Measurements from ENCODE around the gene ATP13A1. TPM values are rescaled to one million over a fixed set of nuclear protein-coding genes. Genes with fewer than 3 reads are reported as not detected.

The ATP13A1 gene
- total and polyA plus RNA-seq, 2 donors (not counting 3 experiments of a cell fraction or from before 2014, with no cell fraction given) = 36.9 to 48.7 TPM

DNA sequence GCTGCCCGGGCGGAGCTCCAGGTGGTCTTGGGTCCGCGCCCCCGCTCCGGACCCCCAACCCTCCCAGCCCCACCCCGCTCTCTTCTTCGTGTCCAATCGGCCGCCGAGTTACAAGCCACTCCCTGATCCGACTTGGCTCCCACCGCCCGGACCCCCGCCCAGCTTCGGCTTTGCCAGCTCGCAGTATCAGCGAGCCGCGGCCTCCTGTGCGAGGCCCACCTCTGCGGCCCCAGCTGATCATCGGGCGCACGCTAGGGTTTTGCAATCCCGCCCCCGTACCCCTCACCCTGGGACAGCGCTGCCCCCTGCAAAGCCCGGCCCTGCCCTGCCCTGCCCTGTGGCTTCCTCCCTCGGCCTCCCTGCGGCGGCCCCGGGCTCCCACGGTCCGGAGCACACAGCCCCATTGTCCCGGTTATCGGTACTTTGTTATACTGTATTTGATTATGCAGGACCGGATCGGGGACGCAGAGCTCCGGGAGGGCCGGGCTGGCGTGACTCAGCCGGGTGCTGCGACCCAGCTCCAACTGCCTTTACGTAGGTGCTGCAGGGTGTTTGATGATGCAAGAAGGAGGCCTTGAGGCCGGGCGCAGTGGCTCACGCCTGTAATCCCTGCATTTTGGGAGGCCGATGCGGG lies 34.9 kb downstream of the ATP13A1 start:
- DNase-seq (ENCODE audit: low read depth, low spot score) = no peak
- H3K9me1 ChIP-seq (replicated peaks; ENCODE audit: control insufficient read depth, extremely low read depth, insufficient read depth, low read length) = no peaks in the 10 kb centered on the region
- dilution Hi-C loops (cut with MboI; ENCODE audit: extremely low pct_ligation_motif_present, low sequenced_read_pairs) (no loop called here), intact Hi-C loops (cut with micrococcal nuclease) (no loop called here)
- no peak for FAIRE-seq
- no peak overlapping the region for H3K27ac ChIP-seq (ENCODE audit: insufficient read depth, low read depth, low read length)
- peaks cover 0 to 6% of the 10 kb centered on the region in 2 experiments for H3K27me3 ChIP-seq (ENCODE audit: control insufficient read depth in 2 of 2, insufficient read depth in 2 of 2, low read length in 2 of 2)
- H3K9me3 ChIP-seq (replicated peaks; ENCODE audit: control insufficient read depth, insufficient read depth, low read length) = no peaks in the 10 kb centered on the region
- no peaks in the 10 kb centered on the region for H3K4me1 ChIP-seq (ENCODE audit: control insufficient read depth, extremely low read depth, insufficient read depth, low read length)
- ChIA-PET CTCF (interaction anchor here (1.0 kb wide), 1 partner anchor 74 kb away, joined by 3 read pairs; no protein-coding TSS in a partner anchor), POLR2A (no interaction called here)
- peak overlapping the region in 1 of 3 experiments; percentile 8 for H3K4me3 ChIP-seq (replicated peaks in 1 of 3; ENCODE audit: insufficient read depth in 1 of 3, low read depth in 1 of 3, low read length in 3 of 3)
- no peaks in the 10 kb centered on the region for H3K79me2 ChIP-seq (ENCODE audit: control insufficient read depth, insufficient read depth, low read length)
- H4K20me1 ChIP-seq (replicated peaks; ENCODE audit: control insufficient read depth, extremely low read depth, insufficient read depth, low read length) = no peaks in the 10 kb centered on the region
- TF ChIP-seq EZH2 (IDR thresholded peaks at IDR 0.05; ENCODE audit: borderline replicate concordance, low read depth, low read length, severe bottlenecking) (no peak), FOS (IDR thresholded peaks at IDR 0.05; ENCODE audit: borderline replicate concordance, insufficient read depth, low read length) (no peak), MYC (IDR thresholded peaks at IDR 0.05; ENCODE audit: low read depth, low read length) (no peak), POLR2A (IDR thresholded peaks at IDR 0.05; ENCODE audit: low read depth, low read length) (no peak), GATA2 (IDR thresholded peaks at IDR 0.05; ENCODE audit: insufficient read depth, insufficient read length, low read depth, low read length) (no peak), POLR2AphosphoS5 (IDR thresholded peaks at IDR 0.05; ENCODE audit: insufficient read depth, low read depth, low read length) (no peak), JUN (IDR thresholded peaks at IDR 0.05; ENCODE audit: borderline replicate concordance, insufficient read depth, insufficient read length, low read depth) (no peak)
- TF ChIP-seq, protein P1, sequence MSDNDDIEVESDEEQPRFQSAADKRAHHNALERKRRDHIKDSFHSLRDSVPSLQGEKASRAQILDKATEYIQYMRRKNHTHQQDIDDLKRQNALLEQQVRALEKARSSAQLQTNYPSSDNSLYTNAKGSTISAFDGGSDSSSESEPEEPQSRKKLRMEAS (IDR thresholded peaks at IDR 0.05; ENCODE audit: insufficient read depth, insufficient read length) = no peak
- TF ChIP-seq, protein P2, sequence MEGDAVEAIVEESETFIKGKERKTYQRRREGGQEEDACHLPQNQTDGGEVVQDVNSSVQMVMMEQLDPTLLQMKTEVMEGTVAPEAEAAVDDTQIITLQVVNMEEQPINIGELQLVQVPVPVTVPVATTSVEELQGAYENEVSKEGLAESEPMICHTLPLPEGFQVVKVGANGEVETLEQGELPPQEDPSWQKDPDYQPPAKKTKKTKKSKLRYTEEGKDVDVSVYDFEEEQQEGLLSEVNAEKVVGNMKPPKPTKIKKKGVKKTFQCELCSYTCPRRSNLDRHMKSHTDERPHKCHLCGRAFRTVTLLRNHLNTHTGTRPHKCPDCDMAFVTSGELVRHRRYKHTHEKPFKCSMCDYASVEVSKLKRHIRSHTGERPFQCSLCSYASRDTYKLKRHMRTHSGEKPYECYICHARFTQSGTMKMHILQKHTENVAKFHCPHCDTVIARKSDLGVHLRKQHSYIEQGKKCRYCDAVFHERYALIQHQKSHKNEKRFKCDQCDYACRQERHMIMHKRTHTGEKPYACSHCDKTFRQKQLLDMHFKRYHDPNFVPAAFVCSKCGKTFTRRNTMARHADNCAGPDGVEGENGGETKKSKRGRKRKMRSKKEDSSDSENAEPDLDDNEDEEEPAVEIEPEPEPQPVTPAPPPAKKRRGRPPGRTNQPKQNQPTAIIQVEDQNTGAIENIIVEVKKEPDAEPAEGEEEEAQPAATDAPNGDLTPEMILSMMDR (IDR thresholded peaks at IDR 0.05; ENCODE audit: extremely low read depth in 1 of 2, insufficient read depth in 1 of 2, low read depth in 1 of 2, low read length in 2 of 2) = no peak
- no peak overlapping the region for H2AFZ ChIP-seq (ENCODE audit: low read depth, low read length)
- H3K4me2 ChIP-seq (ENCODE audit: insufficient read depth, low read length) = no peak overlapping the region
- no peak overlapping the region for H3K9ac ChIP-seq (replicated peaks; ENCODE audit: extremely low read depth, insufficient read depth, low read length)
- no TSS peak for BruUV-seq (replicated peaks)
- H3K36me3 ChIP-seq (ENCODE audit: control insufficient read depth in 2 of 2, extremely low read depth in 1 of 2, insufficient read depth in 2 of 2, low read length in 2 of 2) = peaks cover 0 to 3% of the 10 kb centered on the region in 2 experiments
